Astrocyte (in vitro differentiated cells and primary cell): ENCODE results near the gene CBX7. TPM values are rescaled to one million over a fixed set of nuclear protein-coding genes. Genes with fewer than 3 reads are reported as not detected.

Experiments used
- DNase-seq: peaks from one replicate; pipeline ENCODE4 v3.0.0-alpha.2; 2010; ENCODE audit warnings: low read depth
- FAIRE-seq: peaks from 2 replicates; lab custom pipeline; 2011; peaks lifted over from hg19 to GRCh38; lab: Jason Lieb, UNC
- H2AFZ ChIP-seq: 2 replicates; pipeline ENCODE4 v1.6.0; 2012; ENCODE audit warnings: low read depth, low read length, inconsistent platforms
- H3K27ac ChIP-seq: 2 replicates; pipeline ENCODE4 v1.5.1; 2011; ENCODE audit warnings: low read depth, low read length, inconsistent platforms
- H3K27me3 ChIP-seq: 2 replicates; pipeline ENCODE4 v1.6.0; 2011; ENCODE audit warnings: low read length, inconsistent platforms; ENCODE audit not compliant: insufficient read depth
- H3K36me3 ChIP-seq: 2 replicates; pipeline ENCODE4 v1.5.1; 2011; ENCODE audit warnings: low read length, inconsistent platforms; ENCODE audit not compliant: insufficient read depth
- H3K4me1 ChIP-seq: 2 replicates; pipeline ENCODE4 v1.5.1; 2011; ENCODE audit warnings: low read length, inconsistent platforms; ENCODE audit not compliant: insufficient read depth
- H3K4me2 ChIP-seq: 2 replicates; pipeline ENCODE4 v1.6.0; 2012; ENCODE audit warnings: low read length, inconsistent platforms
- H3K4me3 ChIP-seq: 2 replicates; pipeline ENCODE4 v1.5.1; 2011; ENCODE audit warnings: low read depth, mild to moderate bottlenecking, low read length, inconsistent platforms; ENCODE audit not compliant: insufficient read depth
- H3K79me2 ChIP-seq: 2 replicates; pipeline ENCODE4 v1.6.0; 2012; ENCODE audit warnings: mild to moderate bottlenecking, low read length, inconsistent platforms; ENCODE audit not compliant: insufficient read depth
- H3K9ac ChIP-seq: 2 replicates; pipeline ENCODE4 v1.6.0; 2012; ENCODE audit warnings: mild to moderate bottlenecking, low read length, inconsistent platforms
- H3K9me3 ChIP-seq: 2 replicates; pipeline ENCODE4 v1.5.1; 2012; ENCODE audit warnings: low read depth, mild to moderate bottlenecking, low read length, inconsistent platforms; ENCODE audit not compliant: insufficient read depth
- H4K20me1 ChIP-seq: 2 replicates; pipeline ENCODE4 v1.6.0; 2012; ENCODE audit warnings: low read length, inconsistent platforms; ENCODE audit not compliant: insufficient read depth
- H3K27ac Mint-ChIP-seq: one replicate; pipeline ENCODE4 v1.8.0; 2021; ENCODE audit warnings: mild to moderate bottlenecking, mixed read lengths; ENCODE audit not compliant: unreplicated experiment
- H3K27me3 Mint-ChIP-seq: one replicate; pipeline ENCODE4 v1.8.0; 2021; ENCODE audit warnings: low read depth, mixed read lengths; ENCODE audit not compliant: unreplicated experiment
- H3K36me3 Mint-ChIP-seq: one replicate; pipeline ENCODE4 v1.8.0; 2021; ENCODE audit warnings: low read depth, mixed read lengths; ENCODE audit not compliant: unreplicated experiment
- H3K4me1 Mint-ChIP-seq: one replicate; pipeline ENCODE4 v1.8.0; 2021; ENCODE audit warnings: low read depth, mixed read lengths; ENCODE audit not compliant: unreplicated experiment
- H3K4me3 Mint-ChIP-seq: one replicate; pipeline ENCODE4 v1.8.0; 2021; ENCODE audit warnings: mild to moderate bottlenecking, moderate library complexity, mixed read lengths; ENCODE audit not compliant: unreplicated experiment
- H3K9me3 Mint-ChIP-seq: one replicate; pipeline ENCODE4 v1.8.0; 2021; ENCODE audit warnings: mild to moderate bottlenecking, mixed read lengths; ENCODE audit not compliant: unreplicated experiment
- CTCF ChIP-seq: IDR thresholded peaks from 2 replicates; pipeline ENCODE4 v1.5.1; 2011; ENCODE audit warnings: low read depth, mild to moderate bottlenecking, inconsistent platforms, low read length, moderate library complexity; ENCODE audit not compliant: insufficient read depth
- EZH2 ChIP-seq: IDR thresholded peaks from 2 replicates; pipeline ENCODE4 v1.6.1; 2012; ENCODE audit warnings: mild to moderate bottlenecking, low read length, inconsistent platforms; ENCODE audit not compliant: insufficient read depth
- total RNA-seq: library from RNA; stranded (reverse); gene quantifications from 2 replicates; pipeline ENCODE4 v1.2.1, GENCODE V29; 2021

CBX7 gene
- total RNA-seq, 1 donor from 2014 or later: 1.2 TPM

- H2AFZ ChIP-seq: no peak overlapping the region
- no peak overlapping the region for H3K4me3 Mint-ChIP-seq
- no peaks in the 10 kb centered on the region for H3K9me3 ChIP-seq
- H3K36me3 ChIP-seq: no peaks in the 10 kb centered on the region
- peaks cover 3% of the 10 kb centered on the region for H3K4me1 ChIP-seq
- TF ChIP-seq EZH2: no peak
- H3K27me3 Mint-ChIP-seq: peaks cover 23% of the 10 kb centered on the region
- peaks cover 3% of the 10 kb centered on the region for H3K36me3 Mint-ChIP-seq
- peaks cover 4% of the 10 kb centered on the region for H3K4me1 Mint-ChIP-seq
- no peaks in the 10 kb centered on the region for H4K20me1 ChIP-seq
- H3K79me2 ChIP-seq: no peaks in the 10 kb centered on the region
- H3K4me2 ChIP-seq: no peak overlapping the region
- no peak overlapping the region for H3K27ac Mint-ChIP-seq
- H3K9me3 Mint-ChIP-seq: no peaks in the 10 kb centered on the region
- no peak overlapping the region for H3K4me3 ChIP-seq
- FAIRE-seq (no peak), DNase-seq (no peak)
- no peak overlapping the region for H3K27ac ChIP-seq
- H3K27me3 ChIP-seq: no peaks in the 10 kb centered on the region
- H3K9ac ChIP-seq: no peak overlapping the region
Observed at GRCh38 chr22:39092111-39092862, 60.2 kb downstream of the CBX7 start.

- no peak for FAIRE-seq
Observed at GRCh38 chr22:39091126-39092081, 61.1 kb downstream of the CBX7 start.

More at GRCh38 chr22:39091126-39092081, 61.1 kb downstream of the CBX7 start:
- peaks cover 24% of the 10 kb centered on the region for H3K27me3 Mint-ChIP-seq
- DNase-seq: no peak
- peaks cover 3% of the 10 kb centered on the region for H3K4me1 Mint-ChIP-seq
- H3K27ac Mint-ChIP-seq: no peak overlapping the region
- Histone ChIP-seq H2AFZ (no peak overlapping the region), H3K4me3 (no peak overlapping the region), H3K27me3 (no peaks in the 10 kb centered on the region), H3K79me2 (no peaks in the 10 kb centered on the region), H4K20me1 (no peaks in the 10 kb centered on the region), H3K9me3 (no peaks in the 10 kb centered on the region), H3K4me2 (no peak overlapping the region), H3K4me1 (no peaks in the 10 kb centered on the region), H3K36me3 (no peaks in the 10 kb centered on the region), H3K27ac (no peak overlapping the region), H3K9ac (no peak overlapping the region)
- no peak overlapping the region for H3K4me3 Mint-ChIP-seq
- TF ChIP-seq CTCF (no peak), EZH2 (no peak)
- H3K36me3 Mint-ChIP-seq: peaks cover 3% of the 10 kb centered on the region
- H3K9me3 Mint-ChIP-seq: no peaks in the 10 kb centered on the region
